ENCODE data around the gene SYTL3.

Gene SYTL3

DNA sequence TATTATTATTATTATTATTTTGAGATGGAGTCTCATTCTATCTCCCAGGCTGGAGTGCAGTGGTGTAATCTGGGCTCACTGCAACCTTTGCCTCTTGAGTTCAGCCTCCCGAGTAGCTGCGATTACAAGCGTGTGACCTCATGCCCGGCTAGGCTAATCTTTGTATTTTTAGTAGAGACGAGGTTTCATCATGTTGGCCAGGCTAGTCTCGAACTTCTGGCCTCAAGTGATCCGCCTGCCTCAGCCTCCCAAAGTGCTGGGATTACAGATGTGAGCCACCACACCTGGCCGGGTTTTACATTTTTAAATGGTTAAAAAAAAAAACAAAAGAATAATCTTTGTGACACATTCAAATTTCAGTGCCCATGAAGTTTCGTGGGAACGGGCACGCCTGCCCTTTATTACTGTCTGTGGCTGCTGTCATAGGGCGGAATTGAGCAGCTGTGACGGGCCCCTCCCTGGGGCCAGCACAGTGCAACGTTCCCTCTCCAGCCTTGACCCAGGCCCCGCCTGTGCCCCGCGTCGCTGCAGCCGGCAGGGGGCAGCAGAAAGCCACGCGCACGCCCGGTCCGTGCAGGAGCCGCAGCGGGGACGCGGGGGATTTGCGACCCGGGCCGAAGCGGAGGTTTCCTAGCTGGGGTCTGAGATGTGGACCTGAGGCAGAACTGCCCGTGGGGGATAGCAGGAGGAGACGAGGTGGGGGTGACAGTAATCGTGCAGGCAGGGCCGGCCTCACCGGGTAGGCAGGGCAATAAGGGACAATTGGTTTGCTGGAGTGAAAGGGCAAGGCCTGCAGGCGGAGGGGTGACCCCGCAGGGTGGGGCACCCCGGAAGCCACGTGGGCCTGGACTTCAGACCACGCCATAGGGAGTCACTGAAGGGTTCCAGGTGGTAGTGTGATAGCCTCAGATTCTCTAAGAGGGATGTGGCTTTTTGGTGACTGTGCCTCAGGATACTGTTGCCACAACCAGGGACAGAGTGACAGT lies 54.3 kb downstream of the SYTL3 start:
- Mint-ChIP-seq H3K27me3 (no peaks in the 10 kb centered on the region), H3K36me3 (peaks cover 6% of the 10 kb centered on the region), H3K9me3 (no peaks in the 10 kb centered on the region), H3K4me3 (peak overlapping the region; percentile 84), H3K4me1 (peaks cover 41% of the 10 kb centered on the region), H3K27ac (peak overlapping the region; percentile 85)
- ATAC-seq: peak; percentile 98

DNA sequence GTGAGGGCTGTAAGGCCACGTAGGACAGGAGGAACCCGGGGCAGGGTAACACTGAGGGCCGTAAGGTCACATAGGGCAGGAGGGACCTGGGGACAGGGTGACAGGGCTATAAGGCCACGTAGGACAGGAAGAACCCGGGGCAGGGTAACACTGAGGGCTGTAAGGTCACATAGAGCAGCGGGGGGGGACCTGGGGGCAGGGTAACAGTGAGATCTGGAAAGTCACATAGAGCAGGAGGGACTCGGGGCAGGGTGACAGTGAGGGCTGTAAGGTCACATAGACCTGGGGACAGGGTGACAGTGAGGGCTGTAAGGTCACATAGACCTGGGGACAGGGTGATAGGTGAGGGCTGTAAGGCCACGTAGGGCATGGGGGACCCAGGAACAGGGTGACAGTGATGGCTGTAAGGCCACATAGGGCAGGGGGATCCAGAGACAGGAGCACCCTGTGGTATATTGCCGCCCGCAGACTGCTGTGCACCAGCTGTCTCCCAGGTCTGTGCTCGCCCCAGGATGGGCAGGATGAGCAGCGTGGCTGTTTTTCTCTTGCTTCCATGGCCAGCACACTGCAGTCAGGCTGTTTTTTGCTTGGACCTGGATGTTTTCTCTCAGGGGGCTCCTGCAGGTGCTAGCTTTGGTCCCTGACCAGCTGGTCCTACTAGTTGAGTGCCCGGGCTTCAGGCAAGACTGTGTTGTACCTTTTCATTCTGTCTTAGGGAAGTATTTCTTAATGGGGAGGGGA lies 55.7 kb downstream of the SYTL3 start:
- peak overlapping the region; percentile 42 for H3K27ac Mint-ChIP-seq
- peaks cover 6% of the 10 kb centered on the region for H3K36me3 Mint-ChIP-seq

DNA sequence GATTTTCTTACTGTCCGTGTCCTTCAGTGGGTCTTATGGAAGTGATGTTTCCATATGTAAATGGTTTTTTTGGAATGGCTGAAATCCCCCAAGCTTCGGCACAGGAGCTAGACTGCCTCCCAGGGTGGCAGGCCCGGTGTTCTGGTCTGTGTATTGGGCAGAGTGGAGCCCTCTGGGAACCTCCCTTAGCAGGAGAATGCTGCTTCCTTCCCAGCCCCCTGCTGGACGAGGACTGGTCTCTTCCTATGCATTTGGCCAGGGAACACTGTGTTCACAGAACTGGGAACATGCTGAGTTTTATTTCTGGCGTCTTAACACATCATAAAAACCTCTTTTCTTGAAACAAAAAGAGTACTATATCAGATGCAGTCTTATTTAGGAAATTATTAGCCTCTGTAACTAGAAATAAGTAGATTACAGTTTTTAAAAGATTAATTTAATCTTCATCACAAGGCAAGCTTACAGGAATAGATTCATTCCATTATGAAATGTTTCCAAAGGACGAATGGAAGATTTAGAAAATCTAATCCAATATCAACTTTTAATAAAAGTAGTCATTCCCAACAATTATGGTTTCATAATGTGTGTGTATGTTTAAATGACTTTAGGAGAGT lies 56.6 kb downstream of the SYTL3 start:
- no peak overlapping the region for H3K4me3 Mint-ChIP-seq
- no peak for ATAC-seq
- peaks cover 6% of the 10 kb centered on the region for H3K36me3 Mint-ChIP-seq
- H3K4me1 Mint-ChIP-seq: peaks cover 41% of the 10 kb centered on the region
- H3K27ac Mint-ChIP-seq: no peak overlapping the region
- H3K27me3 Mint-ChIP-seq: no peaks in the 10 kb centered on the region
- H3K9me3 Mint-ChIP-seq: no peaks in the 10 kb centered on the region

More for the DNA sequence above, 55.7 kb downstream of the SYTL3 start:
- peaks cover 41% of the 10 kb centered on the region for H3K4me1 Mint-ChIP-seq
- no peaks in the 10 kb centered on the region for H3K9me3 Mint-ChIP-seq
- no peaks in the 10 kb centered on the region for H3K27me3 Mint-ChIP-seq
- no peak for ATAC-seq
- no peak overlapping the region for H3K4me3 Mint-ChIP-seq

DNA sequence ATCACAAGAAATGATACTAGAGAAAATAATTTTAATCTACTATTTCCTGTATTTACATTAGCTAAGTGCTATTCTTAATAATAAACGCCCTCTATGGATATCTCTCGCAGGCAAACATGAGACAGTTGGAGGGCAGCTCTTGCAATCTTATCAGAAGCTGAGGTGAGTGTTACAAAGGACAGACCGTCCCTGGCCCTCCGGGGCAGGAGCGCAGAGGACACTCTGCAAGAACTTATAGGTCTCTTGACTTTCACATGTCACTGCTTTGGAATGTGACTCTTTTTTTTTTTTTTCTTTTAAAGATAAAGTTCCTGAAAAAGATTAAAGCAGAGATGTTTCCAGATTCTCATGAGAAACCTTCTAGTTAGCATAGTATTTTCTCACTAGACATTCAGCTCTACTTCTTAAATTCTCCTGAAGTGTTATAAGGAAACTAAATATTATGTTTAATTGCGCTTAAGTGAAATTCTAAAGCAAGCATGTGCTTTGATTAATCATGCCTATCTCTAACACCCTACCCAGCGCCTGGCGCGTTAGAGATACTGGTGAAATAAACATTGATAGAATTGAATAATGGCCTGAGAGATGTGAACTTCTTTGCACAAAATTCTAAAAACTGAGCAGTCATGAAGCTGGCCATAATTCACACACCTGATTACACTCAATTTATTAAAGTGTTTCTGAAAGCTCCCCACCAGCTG lies 57.4 kb downstream of the SYTL3 start:
- no peak overlapping the region for H3K4me3 Mint-ChIP-seq
- H3K27me3 Mint-ChIP-seq: no peaks in the 10 kb centered on the region
- peak overlapping the region; percentile 81 for H3K27ac Mint-ChIP-seq
- H3K36me3 Mint-ChIP-seq: peaks cover 6% of the 10 kb centered on the region
- H3K9me3 Mint-ChIP-seq: no peaks in the 10 kb centered on the region
- H3K4me1 Mint-ChIP-seq: peaks cover 41% of the 10 kb centered on the region
- no peak for ATAC-seq

DNA sequence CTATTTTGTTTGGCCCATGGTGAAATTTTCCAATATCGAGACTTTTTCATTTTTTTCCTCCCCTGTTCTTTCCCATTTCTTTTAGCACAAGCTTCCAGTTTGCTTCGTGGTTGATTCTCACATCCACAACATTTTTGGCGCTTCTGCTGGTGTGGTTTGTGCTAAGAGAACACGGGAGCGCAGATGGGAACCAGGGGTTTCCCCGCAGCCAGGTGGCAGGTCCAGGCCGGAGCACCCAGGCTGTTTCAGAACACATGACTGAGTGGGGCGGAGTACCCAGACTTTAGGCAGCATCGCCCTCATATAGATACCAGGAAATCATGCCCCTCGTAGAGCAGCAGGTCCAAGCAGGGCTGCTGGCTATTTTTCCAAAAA lies 58.0 kb downstream of the SYTL3 start:
- Mint-ChIP-seq H3K27me3 (no peaks in the 10 kb centered on the region), H3K4me1 (peaks cover 41% of the 10 kb centered on the region), H3K4me3 (no peak overlapping the region), H3K36me3 (peaks cover 6% of the 10 kb centered on the region), H3K9me3 (no peaks in the 10 kb centered on the region), H3K27ac (peak overlapping the region; percentile 81)
- peak; percentile 60 for ATAC-seq

DNA sequence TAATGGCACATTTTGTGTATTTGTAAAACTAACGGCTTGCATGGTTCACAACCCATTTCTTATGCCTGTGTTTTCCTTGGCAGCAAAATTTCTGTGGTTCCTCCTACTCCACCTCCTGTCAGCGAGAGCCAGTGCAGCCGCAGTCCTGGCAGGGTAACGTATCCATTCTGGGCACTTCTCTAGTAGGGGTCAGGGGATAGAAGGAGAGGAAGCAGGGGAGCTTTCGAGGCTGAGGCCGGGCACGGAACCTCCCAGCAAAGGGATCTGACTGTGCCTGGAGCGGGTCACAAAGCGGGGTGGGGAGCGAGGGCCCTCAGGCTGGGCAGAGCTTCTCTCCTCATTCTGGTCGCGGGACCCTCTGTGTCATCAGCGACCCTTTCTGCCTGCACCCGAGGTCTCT lies 58.4 kb downstream of the SYTL3 start:
- peaks cover 38% of the 10 kb centered on the region for H3K4me1 Mint-ChIP-seq
- no peaks in the 10 kb centered on the region for H3K9me3 Mint-ChIP-seq
- ATAC-seq: no peak
- no peaks in the 10 kb centered on the region for H3K27me3 Mint-ChIP-seq
- H3K36me3 Mint-ChIP-seq: peaks cover 11% of the 10 kb centered on the region
- H3K4me3 Mint-ChIP-seq: no peak overlapping the region
- H3K27ac Mint-ChIP-seq: peak overlapping the region; percentile 81

DNA sequence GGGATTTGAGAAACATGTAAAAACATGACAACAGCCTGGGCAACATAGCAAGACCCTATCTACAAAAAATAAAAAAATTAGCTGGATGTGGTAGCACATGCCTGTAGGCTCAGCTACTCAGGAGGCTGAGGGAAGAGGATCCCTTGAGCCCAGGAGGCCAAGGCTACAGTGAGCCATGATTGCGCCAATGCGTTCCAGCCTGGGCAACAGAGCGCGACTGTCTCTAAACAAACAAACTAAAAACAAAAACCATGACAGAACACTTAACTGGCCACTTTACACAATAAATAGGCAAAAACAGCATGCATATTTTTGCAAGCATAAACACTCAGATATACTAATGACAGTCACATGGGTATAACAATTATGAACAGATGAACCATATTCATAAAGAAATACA lies 60.0 kb downstream of the SYTL3 start:
- Mint-ChIP-seq H3K27me3 (no peaks in the 10 kb centered on the region), H3K27ac (no peak overlapping the region), H3K4me1 (peaks cover 30% of the 10 kb centered on the region), H3K36me3 (peaks cover 20% of the 10 kb centered on the region), H3K9me3 (no peaks in the 10 kb centered on the region), H3K4me3 (no peak overlapping the region)
- no peak for ATAC-seq

DNA sequence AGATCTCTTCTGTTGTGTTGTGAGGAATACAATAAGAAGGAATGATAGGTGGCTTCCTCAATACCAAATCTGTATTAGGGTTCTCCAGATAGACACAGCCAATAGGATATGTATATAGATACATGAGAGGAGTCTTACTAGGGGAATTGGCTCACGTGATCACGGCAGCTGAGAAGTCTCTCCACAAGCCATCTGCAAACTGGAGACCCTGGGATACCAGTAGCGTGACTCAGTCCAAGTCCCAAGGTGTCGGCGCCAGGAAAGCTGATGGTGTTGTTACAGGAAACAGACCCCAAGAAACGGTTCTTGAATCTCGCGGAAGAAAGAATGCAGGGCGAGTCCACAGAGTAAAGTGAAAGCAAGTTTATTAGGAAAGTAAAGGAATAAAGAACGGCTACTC lies 61.4 kb downstream of the SYTL3 start:
- Mint-ChIP-seq H3K27me3 (no peaks in the 10 kb centered on the region), H3K4me3 (no peak overlapping the region), H3K27ac (no peak overlapping the region), H3K4me1 (peaks cover 38% of the 10 kb centered on the region), H3K36me3 (peaks cover 20% of the 10 kb centered on the region), H3K9me3 (no peaks in the 10 kb centered on the region)
- no peak for ATAC-seq

DNA sequence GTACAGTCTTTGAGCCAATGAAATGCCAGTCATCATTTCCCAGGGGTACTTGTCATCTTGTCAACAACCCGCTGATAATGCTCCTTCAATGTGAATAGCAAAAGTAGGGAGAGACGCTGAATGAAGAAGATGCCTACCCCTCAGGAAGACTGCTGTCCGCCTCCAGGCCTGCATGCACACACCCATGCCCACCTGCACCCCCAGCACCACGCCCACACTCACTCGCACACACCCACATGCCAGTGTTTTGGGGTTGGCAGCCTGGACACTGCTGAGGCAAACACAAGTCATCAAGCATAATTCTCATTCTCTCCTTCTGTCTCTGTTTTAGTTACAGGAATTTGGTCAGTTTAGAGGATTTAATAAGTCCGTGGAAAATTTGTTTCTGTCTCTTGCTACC lies 63.6 kb downstream of the SYTL3 start:
- no peak overlapping the region for H3K4me3 Mint-ChIP-seq
- H3K27me3 Mint-ChIP-seq: no peaks in the 10 kb centered on the region
- peak overlapping the region; percentile 97 for H3K27ac Mint-ChIP-seq
- ATAC-seq: no peak
- H3K4me1 Mint-ChIP-seq: peaks cover 47% of the 10 kb centered on the region
- H3K9me3 Mint-ChIP-seq: no peaks in the 10 kb centered on the region
- H3K36me3 Mint-ChIP-seq: peaks cover 18% of the 10 kb centered on the region

DNA sequence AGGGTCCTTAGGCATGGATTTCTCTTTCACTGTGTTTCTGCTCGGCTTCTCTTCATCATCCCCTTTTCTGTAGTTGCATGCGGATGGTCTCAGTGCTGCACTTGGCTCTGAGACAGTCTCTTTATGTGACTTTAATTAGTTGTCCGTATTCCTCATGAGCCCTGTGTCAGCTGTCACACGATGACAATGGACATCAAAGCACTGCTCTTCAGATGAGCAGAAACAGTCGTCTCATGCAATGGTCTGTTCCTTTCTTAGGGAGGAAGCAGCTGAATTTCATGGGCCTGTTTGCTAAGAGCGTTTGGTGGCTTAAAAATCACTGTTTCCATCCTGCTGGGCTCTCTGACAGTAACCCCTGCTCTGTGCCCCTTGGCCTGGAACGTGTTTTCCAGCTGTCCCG lies 64.9 kb downstream of the SYTL3 start:
- Mint-ChIP-seq H3K4me1 (peaks cover 56% of the 10 kb centered on the region), H3K27me3 (no peaks in the 10 kb centered on the region), H3K27ac (peak overlapping the region; percentile 97), H3K9me3 (no peaks in the 10 kb centered on the region), H3K36me3 (peaks cover 15% of the 10 kb centered on the region), H3K4me3 (no peak overlapping the region)
- no peak for ATAC-seq

DNA sequence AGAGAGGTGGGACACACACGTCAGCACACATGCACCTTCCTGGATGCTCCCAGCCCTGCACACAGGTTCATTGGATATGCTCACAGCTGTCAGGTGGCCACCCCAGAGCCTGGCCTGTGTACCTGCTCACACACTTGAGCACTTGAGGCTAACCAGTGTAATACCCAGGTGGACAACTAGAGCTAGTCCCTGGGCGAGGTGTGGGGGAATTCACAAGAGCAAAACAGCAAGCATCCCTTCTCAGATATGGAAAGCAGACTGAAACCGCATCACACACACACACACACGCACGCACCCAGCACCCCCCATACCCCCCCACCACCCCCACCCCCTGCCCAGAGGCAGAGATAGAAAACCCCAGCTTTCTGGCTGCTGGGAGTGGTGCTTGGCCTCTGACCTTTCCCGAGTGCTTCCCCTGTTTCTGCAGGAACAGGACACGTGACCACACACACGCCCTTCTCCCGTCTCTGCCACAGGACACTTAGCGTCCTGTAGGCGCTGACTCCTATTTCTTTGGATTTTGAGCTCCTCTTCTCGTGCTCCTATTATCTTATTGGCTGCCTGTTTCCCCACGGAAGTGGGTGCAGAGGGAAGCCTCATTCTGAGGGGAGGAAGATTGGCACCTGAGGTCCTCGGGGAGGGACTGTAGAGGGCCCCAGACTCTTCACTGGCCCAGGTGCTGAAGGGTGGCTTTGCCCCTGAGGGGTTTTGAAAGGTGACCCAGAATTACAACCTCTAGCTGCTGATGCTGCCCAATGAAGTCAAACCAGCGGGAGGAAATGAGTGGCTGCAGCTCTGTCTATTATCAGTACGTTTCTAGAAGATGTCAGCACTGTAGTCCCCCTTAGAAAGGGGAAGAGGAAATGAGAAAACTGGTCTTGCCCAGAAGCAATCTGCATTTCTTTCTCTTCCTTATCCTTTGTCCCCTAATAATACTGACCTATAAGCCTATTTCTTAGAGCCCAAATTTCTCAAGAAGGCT lies 65.8 kb downstream of the SYTL3 start:
- no peaks in the 10 kb centered on the region for H3K9me3 Mint-ChIP-seq
- peak; percentile 91 for ATAC-seq
- no peaks in the 10 kb centered on the region for H3K27me3 Mint-ChIP-seq
- peak overlapping the region; percentile 71 for H3K4me3 Mint-ChIP-seq
- H3K36me3 Mint-ChIP-seq: peaks cover 15% of the 10 kb centered on the region
- H3K27ac Mint-ChIP-seq: peak overlapping the region; percentile 97
- peaks cover 65% of the 10 kb centered on the region for H3K4me1 Mint-ChIP-seq

DNA sequence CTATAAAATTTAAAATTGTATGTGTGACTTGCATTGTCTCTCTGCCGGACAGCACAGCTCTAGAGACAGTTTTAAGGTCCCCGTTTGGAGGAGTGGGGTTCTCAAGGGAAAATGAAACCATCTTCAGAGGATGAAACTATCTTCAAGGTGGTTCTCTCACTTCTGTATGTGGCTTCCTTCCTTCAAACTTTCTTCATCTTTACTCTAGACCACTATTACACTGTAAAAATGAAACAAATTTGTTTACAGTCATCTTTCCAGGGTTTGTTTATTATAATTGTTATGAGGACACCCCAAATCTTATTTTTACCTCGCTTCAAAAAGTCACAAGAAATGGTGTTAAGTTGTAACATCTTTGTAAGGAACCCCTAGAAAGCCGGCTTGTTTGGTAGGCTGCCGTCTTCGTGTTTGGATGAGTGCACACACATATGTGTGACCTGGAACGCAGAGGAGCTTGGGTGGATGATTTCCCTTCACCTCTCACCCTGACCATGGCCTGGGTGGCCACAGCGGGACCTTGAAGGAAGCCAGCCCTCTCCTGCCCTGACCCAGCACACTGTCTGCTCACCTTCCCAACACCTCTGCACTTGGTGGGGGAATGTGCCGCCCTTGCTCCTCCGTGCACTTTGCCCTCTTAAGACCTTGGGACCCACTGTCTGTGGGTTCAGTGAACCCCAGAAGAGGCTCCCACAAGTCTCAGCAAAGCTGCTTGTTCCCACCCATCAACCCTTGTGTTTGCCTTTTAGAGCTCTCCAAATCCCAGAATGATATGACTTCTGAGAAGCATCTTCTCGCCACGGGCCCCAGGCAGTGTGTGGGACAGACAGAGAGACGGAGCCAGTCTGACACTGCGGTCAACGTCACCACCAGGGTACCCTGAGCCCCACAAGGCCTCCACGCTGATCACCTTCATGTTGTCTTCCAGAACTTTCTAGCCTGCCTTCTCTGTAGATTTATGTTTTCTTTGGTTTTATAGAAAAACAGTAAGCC lies 67.8 kb downstream of the SYTL3 start:
- ATAC-seq: peak; percentile 60
- Mint-ChIP-seq H3K36me3 (peaks cover 15% of the 10 kb centered on the region), H3K27ac (peak overlapping the region; percentile 97), H3K27me3 (no peaks in the 10 kb centered on the region), H3K9me3 (no peaks in the 10 kb centered on the region), H3K4me1 (peaks cover 72% of the 10 kb centered on the region), H3K4me3 (peak overlapping the region; percentile 73)

DNA sequence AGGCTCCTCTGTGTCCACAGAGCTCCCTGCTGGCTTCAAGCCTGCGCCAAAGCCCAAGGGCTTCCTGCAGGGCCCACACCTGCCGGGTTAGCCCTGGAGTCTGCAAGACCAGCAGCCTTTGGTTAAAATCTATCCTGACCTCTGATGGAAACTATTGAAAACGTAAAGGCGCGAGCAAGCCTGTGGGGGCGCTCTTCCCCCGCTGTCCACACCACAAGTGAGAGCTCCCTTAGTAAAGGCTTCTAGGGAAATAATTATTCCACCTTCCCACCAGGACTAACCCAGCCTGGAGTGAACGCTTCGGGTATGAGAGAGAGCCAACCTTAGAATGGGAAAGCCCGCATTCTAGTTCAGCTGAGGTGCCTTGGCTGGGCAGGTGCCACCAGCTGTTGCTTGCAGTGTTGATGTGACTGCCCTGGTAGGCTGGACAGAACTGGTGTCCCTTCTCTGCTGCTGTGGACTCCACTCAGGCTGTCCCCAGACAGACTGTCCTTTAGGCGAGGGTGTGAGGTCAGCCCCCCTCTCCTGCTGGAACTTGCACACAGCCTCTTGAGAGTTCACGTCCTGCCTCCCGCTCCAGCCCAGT lies 68.7 kb downstream of the SYTL3 start:
- peaks cover 72% of the 10 kb centered on the region for H3K4me1 Mint-ChIP-seq

More for the DNA sequence above, 68.7 kb downstream of the SYTL3 start:
- H3K27me3 Mint-ChIP-seq: no peaks in the 10 kb centered on the region
- H3K36me3 Mint-ChIP-seq: peaks cover 9% of the 10 kb centered on the region
- H3K4me3 Mint-ChIP-seq: no peak overlapping the region
- H3K9me3 Mint-ChIP-seq: no peaks in the 10 kb centered on the region
- peak overlapping the region; percentile 97 for H3K27ac Mint-ChIP-seq
- no peak for ATAC-seq

All from stimulated activated memory B cell treated with anti-CD40 and anti-IgM and Interleukin-4, amounts not matched to agents 10 μg/mL and 1 μg/mL and 100 μg/mL, for 72 hours (primary cell).